ENCODE data around the gene GNPDA1.

DNA sequence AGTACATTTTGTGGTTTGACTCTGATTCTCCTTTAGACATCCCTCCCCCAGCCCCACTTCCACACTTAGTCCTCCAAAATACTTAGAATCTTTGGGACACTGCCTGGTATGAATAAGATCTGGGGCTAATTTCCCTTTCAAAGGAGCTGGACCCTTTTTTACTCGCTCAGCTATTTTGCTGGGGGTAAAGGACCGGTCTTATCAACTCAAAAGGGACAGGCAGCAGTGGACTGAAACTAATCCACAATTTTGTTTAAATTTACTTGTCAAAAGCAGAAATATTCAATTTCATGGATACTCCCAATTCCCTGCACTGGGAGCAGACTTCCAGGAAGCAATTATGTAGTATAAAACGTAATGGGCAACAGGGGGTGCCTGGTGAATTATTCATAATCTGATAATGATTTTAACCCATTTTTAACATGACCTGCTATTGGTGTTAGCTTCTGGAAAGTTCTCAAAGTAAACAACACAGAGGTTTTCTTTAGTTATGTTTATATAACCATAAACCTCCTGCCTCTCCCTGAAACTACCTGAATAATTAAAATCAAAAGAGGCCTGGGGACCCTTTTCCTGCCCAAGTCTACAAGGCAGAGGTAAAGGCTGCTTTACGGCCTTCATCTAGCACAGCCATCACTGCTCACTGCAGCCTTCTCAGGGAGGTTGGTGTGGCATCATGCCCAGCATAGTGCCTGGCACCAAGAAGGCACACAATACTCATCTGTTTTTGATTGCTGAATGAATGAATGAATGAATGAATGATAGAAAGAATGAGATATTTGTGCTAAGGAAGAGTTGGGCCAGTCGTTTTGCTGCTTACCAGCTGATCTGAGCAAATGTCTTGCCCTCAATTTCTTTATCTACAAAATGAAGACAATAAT, 44.2 kb upstream of the GNPDA1 start:
- TF ChIP-seq, protein P1, sequence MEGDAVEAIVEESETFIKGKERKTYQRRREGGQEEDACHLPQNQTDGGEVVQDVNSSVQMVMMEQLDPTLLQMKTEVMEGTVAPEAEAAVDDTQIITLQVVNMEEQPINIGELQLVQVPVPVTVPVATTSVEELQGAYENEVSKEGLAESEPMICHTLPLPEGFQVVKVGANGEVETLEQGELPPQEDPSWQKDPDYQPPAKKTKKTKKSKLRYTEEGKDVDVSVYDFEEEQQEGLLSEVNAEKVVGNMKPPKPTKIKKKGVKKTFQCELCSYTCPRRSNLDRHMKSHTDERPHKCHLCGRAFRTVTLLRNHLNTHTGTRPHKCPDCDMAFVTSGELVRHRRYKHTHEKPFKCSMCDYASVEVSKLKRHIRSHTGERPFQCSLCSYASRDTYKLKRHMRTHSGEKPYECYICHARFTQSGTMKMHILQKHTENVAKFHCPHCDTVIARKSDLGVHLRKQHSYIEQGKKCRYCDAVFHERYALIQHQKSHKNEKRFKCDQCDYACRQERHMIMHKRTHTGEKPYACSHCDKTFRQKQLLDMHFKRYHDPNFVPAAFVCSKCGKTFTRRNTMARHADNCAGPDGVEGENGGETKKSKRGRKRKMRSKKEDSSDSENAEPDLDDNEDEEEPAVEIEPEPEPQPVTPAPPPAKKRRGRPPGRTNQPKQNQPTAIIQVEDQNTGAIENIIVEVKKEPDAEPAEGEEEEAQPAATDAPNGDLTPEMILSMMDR (conservative IDR thresholded peaks at IDR 0.05; ENCODE audit: low read depth, low read length): no peak
- TF ChIP-seq POLR2A (IDR thresholded peaks at IDR 0.05; ENCODE audit: low read depth, low read length): no peak
- TF ChIP-seq RAD21 (IDR thresholded peaks at IDR 0.05; ENCODE audit: low read length): no peak
- TF ChIP-seq CHD1 (IDR thresholded peaks at IDR 0.05; ENCODE audit: low read depth, low read length): no peak
- TF ChIP-seq RCOR1 (IDR thresholded peaks at IDR 0.05; ENCODE audit: insufficient replicate concordance, low read length): no peak
- no peak for TF ChIP-seq MAFK (IDR thresholded peaks at IDR 0.05; ENCODE audit: low read depth, low read length)
- TF ChIP-seq RFX5 (IDR thresholded peaks at IDR 0.05; ENCODE audit: low read depth, low read length): no peak
- TF ChIP-seq CEBPB (IDR thresholded peaks at IDR 0.05; ENCODE audit: low read depth, low read length): no peak
- no peak for TF ChIP-seq MXI1 (IDR thresholded peaks at IDR 0.05; ENCODE audit: borderline replicate concordance, low read depth, low read length)
- TF ChIP-seq MAZ (IDR thresholded peaks at IDR 0.05; ENCODE audit: borderline replicate concordance, low read depth, low read length): no peak
- TF ChIP-seq BHLHE40 (IDR thresholded peaks at IDR 0.05; ENCODE audit: low read depth, low read length): no peak
